ENCODE measurements around the gene ARID4B. TPM values are rescaled to one million over a fixed set of nuclear protein-coding genes. Genes with fewer than 3 reads are reported as not detected.

The ARID4B gene
- polyA plus RNA-seq, 1 donor from 2014 or later: 49.3 TPM

DNA sequence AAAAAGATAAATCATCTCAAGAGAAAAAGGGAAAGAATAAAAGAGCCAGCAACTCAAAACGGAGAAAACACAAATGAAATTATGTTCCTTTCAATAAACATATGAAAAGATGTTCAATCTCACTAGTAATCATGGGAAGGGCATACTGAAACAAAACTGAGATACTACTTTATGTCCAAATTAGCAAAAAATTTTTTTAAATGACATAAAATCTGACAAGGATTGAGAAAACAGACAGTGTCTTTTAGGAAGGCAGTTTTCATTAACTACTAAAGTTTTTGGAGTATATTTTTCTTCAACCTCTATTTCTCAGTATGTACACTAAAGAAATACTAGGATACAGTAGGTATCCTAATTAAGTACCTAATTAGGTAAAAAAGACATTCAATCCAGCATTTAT lies 73.3 kb downstream of the ARID4B start:
- TF ChIP-seq RAD21 (conservative IDR thresholded peaks at IDR 0.05) (no peak), TAF1 (IDR thresholded peaks at IDR 0.05; ENCODE audit: low read depth) (no peak), POLR2AphosphoS5 (IDR thresholded peaks at IDR 0.05) (no peak), EZH2 (IDR thresholded peaks at IDR 0.05; ENCODE audit: borderline replicate concordance, insufficient read depth, low read length, poor library complexity, severe bottlenecking) (no peak), MXI1 (conservative IDR thresholded peaks at IDR 0.05; ENCODE audit: poor library complexity, severe bottlenecking) (no peak), EP300 (conservative IDR thresholded peaks at IDR 0.05; ENCODE audit: poor library complexity, severe bottlenecking) (no peak), SMC3 (conservative IDR thresholded peaks at IDR 0.05; ENCODE audit: poor library complexity) (no peak)
- TF ChIP-seq, protein P1, sequence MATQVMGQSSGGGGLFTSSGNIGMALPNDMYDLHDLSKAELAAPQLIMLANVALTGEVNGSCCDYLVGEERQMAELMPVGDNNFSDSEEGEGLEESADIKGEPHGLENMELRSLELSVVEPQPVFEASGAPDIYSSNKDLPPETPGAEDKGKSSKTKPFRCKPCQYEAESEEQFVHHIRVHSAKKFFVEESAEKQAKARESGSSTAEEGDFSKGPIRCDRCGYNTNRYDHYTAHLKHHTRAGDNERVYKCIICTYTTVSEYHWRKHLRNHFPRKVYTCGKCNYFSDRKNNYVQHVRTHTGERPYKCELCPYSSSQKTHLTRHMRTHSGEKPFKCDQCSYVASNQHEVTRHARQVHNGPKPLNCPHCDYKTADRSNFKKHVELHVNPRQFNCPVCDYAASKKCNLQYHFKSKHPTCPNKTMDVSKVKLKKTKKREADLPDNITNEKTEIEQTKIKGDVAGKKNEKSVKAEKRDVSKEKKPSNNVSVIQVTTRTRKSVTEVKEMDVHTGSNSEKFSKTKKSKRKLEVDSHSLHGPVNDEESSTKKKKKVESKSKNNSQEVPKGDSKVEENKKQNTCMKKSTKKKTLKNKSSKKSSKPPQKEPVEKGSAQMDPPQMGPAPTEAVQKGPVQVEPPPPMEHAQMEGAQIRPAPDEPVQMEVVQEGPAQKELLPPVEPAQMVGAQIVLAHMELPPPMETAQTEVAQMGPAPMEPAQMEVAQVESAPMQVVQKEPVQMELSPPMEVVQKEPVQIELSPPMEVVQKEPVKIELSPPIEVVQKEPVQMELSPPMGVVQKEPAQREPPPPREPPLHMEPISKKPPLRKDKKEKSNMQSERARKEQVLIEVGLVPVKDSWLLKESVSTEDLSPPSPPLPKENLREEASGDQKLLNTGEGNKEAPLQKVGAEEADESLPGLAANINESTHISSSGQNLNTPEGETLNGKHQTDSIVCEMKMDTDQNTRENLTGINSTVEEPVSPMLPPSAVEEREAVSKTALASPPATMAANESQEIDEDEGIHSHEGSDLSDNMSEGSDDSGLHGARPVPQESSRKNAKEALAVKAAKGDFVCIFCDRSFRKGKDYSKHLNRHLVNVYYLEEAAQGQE (IDR thresholded peaks at IDR 0.05; ENCODE audit: borderline replicate concordance): no peak
- TF ChIP-seq, protein P2, sequence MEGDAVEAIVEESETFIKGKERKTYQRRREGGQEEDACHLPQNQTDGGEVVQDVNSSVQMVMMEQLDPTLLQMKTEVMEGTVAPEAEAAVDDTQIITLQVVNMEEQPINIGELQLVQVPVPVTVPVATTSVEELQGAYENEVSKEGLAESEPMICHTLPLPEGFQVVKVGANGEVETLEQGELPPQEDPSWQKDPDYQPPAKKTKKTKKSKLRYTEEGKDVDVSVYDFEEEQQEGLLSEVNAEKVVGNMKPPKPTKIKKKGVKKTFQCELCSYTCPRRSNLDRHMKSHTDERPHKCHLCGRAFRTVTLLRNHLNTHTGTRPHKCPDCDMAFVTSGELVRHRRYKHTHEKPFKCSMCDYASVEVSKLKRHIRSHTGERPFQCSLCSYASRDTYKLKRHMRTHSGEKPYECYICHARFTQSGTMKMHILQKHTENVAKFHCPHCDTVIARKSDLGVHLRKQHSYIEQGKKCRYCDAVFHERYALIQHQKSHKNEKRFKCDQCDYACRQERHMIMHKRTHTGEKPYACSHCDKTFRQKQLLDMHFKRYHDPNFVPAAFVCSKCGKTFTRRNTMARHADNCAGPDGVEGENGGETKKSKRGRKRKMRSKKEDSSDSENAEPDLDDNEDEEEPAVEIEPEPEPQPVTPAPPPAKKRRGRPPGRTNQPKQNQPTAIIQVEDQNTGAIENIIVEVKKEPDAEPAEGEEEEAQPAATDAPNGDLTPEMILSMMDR (IDR thresholded peaks at IDR 0.05; ENCODE audit: poor library complexity, severe bottlenecking): no peak
- no peaks in the 10 kb centered on the region for H3F3A ChIP-seq (ENCODE audit: insufficient read depth, low read length, poor library complexity, severe bottlenecking)
- H3K9ac ChIP-seq (ENCODE audit: low read length): no peak overlapping the region
- no peaks in the 10 kb centered on the region for H3K9me2 ChIP-seq (ENCODE audit: insufficient read depth, low read length)
- H3K36me3 ChIP-seq (ENCODE audit: insufficient read depth, low read length): no peaks in the 10 kb centered on the region
- H3K27ac ChIP-seq (ENCODE audit: low read length): no peak overlapping the region
- H2AFZ ChIP-seq (ENCODE audit: low read depth, low read length): no peak overlapping the region
- H3K4me3 ChIP-seq (ENCODE audit: low read length): no peak overlapping the region
- H3K4me2 ChIP-seq (ENCODE audit: low read length): no peak overlapping the region
- no peaks in the 10 kb centered on the region for H3K27me3 ChIP-seq (ENCODE audit: insufficient read depth, low read depth, low read length)
- no peaks in the 10 kb centered on the region for H3K9me3 ChIP-seq (ENCODE audit: low read length)
- H3K79me2 ChIP-seq (replicated peaks; ENCODE audit: insufficient read depth, low read length): peaks cover 41% of the 10 kb centered on the region
- H4K20me1 ChIP-seq (ENCODE audit: insufficient read depth): no peaks in the 10 kb centered on the region

DNA sequence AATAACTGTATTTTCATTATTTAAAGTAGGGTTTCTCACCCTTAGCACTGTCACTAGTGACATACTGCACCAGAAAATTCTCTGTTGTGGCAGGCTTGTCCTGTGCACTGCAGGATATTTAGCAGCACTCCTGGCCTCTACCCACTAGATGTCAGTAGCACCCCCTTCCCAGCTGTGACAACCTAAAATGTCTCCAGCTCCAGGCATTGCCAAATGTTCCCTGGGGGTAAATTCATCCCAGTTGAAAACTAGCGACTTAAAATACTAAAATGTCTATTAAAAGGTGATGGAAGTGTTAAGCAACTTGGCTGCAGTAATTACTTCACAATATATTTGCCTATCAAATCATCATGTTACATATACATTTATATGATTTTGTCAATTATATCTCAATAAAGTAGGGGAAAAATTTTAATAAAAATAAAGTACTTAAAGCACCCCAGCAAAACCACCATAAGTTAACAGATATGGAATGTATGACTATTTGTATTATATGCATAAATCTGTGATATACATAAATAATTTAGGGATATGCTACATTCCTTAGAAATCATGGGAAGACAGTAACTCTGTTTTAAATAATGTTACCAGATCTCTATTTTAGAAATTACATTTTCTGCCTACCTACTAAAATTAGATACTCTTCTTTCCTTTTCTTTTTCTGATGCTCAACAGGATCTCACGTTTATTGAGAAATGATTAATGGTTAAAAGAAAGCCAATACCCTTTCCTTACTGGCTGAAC lies 74.6 kb downstream of the ARID4B start:
- Histone ChIP-seq H4K20me1 (ENCODE audit: insufficient read depth) (no peaks in the 10 kb centered on the region), H3F3A (ENCODE audit: insufficient read depth, low read length, poor library complexity, severe bottlenecking) (no peaks in the 10 kb centered on the region), H3K9me2 (ENCODE audit: insufficient read depth, low read length) (no peaks in the 10 kb centered on the region), H3K79me2 (replicated peaks; ENCODE audit: insufficient read depth, low read length) (peaks cover 31% of the 10 kb centered on the region), H3K9me3 (ENCODE audit: low read length) (no peaks in the 10 kb centered on the region), H3K27me3 (ENCODE audit: insufficient read depth, low read depth, low read length) (no peaks in the 10 kb centered on the region), H3K36me3 (ENCODE audit: insufficient read depth, low read length) (no peaks in the 10 kb centered on the region), H3K9ac (ENCODE audit: low read length) (no peak overlapping the region), H3K4me2 (ENCODE audit: low read length) (no peak overlapping the region), H2AFZ (ENCODE audit: low read depth, low read length) (no peak overlapping the region), H3K4me3 (ENCODE audit: low read length) (no peak overlapping the region), H3K27ac (ENCODE audit: low read length) (no peak overlapping the region)
- TF ChIP-seq, protein P1 (IDR thresholded peaks at IDR 0.05; ENCODE audit: borderline replicate concordance): no peak
- peak; percentile 85 for TF ChIP-seq RAD21 (conservative IDR thresholded peaks at IDR 0.05)
- TF ChIP-seq EZH2 (IDR thresholded peaks at IDR 0.05; ENCODE audit: borderline replicate concordance, insufficient read depth, low read length, poor library complexity, severe bottlenecking): no peak
- peak; percentile 84 for TF ChIP-seq SMC3 (conservative IDR thresholded peaks at IDR 0.05; ENCODE audit: poor library complexity)
- TF ChIP-seq, protein P2 (IDR thresholded peaks at IDR 0.05; ENCODE audit: poor library complexity, severe bottlenecking): peak; percentile 86
- TF ChIP-seq EP300 (conservative IDR thresholded peaks at IDR 0.05; ENCODE audit: poor library complexity, severe bottlenecking): no peak
- TF ChIP-seq TAF1 (IDR thresholded peaks at IDR 0.05; ENCODE audit: low read depth): no peak

Measured in neural cell (in vitro differentiated cells).